Right lobe of liver (tissue), 6 donors: ENCODE measurements around the gene PDCD7. TPM values are rescaled to one million over a fixed set of nuclear protein-coding genes. Genes with fewer than 3 reads are reported as not detected.

Source experiments
- ATAC-seq, 4 donors: fragments of 200-7000 bp; cut with Tn5 transposase; one replicate each; pipeline ENCODE4 v1.9.1; 2020; ENCODE audit warnings: mild to moderate bottlenecking in 4 of 4, moderate library complexity in 4 of 4
- DNase-seq, 3 donors: peaks; one replicate each; pipeline ENCODE4 v3.0.0-alpha.2; 2020
- H3K27ac ChIP-seq, 3 donors: fragments of 200-600 bp; one replicate each; pipeline ENCODE4 v1.8.0; 2022
- H3K27me3 ChIP-seq, 2 donors: fragments of 200-600 bp; one replicate each; pipeline ENCODE4 v1.8.0; 2022
- H3K36me3 ChIP-seq, 4 donors: fragments of 200-600 bp; sonication (generic) in 1 of 4; one replicate each; pipeline versions ENCODE4 v1.5.1 to v1.8.0; 2017 to 2022; ENCODE audit warnings: control low read depth in 1 of 4
- H3K4me1 ChIP-seq, 4 donors: fragments of 200-600 bp; sonication (generic) in 1 of 4; one replicate each; pipeline versions ENCODE4 v1.5.1 to v1.8.0; 2017 to 2022; ENCODE audit warnings: control low read depth in 1 of 4
- H3K4me3 ChIP-seq, 3 donors: fragments of 200-600 bp; one replicate each; pipeline ENCODE4 v1.8.0; 2022
- H3K9me3 ChIP-seq, 4 donors: fragments of 200-600 bp; sonication (generic) in 1 of 4; one replicate each; pipeline versions ENCODE4 v1.5.1 to v1.8.0; 2017 to 2022; ENCODE audit warnings: control low read depth in 1 of 4
- CTCF ChIP-seq, 4 donors: fragments of 200-600 bp in 3 of 4; fragments of 450-650 bp in 1 of 4; IDR thresholded peaks; one replicate each; pipeline versions ENCODE4 v1.5.1 to v1.8.0; 2016 to 2022; ENCODE audit warnings: antibody characterized with exemption in 4 of 4, mild to moderate bottlenecking in 2 of 4
- POLR2A ChIP-seq: fragments of 450-650 bp; IDR thresholded peaks from one replicate; pipeline ENCODE4 v1.6.1; 2017; ENCODE audit warnings: antibody characterized with exemption, mild to moderate bottlenecking
- WGBS: methylation state at CpG from one replicate; pipeline ENCODE4 v1.1.6; 2018; ENCODE audit warnings: low coverage, low lambda C conversion rate; ENCODE audit not compliant: insufficient coverage; ENCODE audit errors: missing lambda C conversion rate; 5-methylcytosine and 5-hydroxymethylcytosine counted together
- intact Hi-C, 2 donors: fragments of 100-400 bp; cut with DNase I; formaldehyde crosslinking; loops; one replicate each; pipeline versions ENCODE4 v1.11.2 to v1.14.1; 2022
- total RNA-seq, 6 experiments: library from RNA; depleted of rRNA in 2 of 6; stranded (reverse); fragments of >200 nt in 2 of 6; fragmentation: NEBNext Ultra II Directional in 3 of 6; extraction: Animal tissue kit (Norgen Biotek cat#: 25700) in 3 of 6; gene quantifications; one replicate each; pipeline versions ENCODE4 v1.1.0 to v1.2.4, GENCODE V29; 2016 to 2023
- donor health status: DM: no; HTN: yes; CAD: no.
- donor health status: DM: no; HTN: no; CAD: no.
- donor health status: DM: no; HTN: no; CAD: no.
- donor health status: DM: no; HTN: yes; CAD: no.
- donor health status: DM: no; HTN: yes; CAD: no.

Gene PDCD7
- total RNA-seq, 6 experiments from 2014 or later: 6.3 to 12.2 (median 9.1) TPM

- Histone ChIP-seq H3K27ac (peak overlapping the region in 1 of 3 donors; percentile 71), H3K4me1 (peaks cover 0 to 51% (median 24%) of the 10 kb centered on the region in 4 donors), H3K4me3 (no peak overlapping the region), H3K27me3 (no peaks in the 10 kb centered on the region), H3K9me3 (no peaks in the 10 kb centered on the region), H3K36me3 (no peaks in the 10 kb centered on the region)
- ATAC-seq: no peak
- no peak for TF ChIP-seq POLR2A
- no peak for TF ChIP-seq CTCF (IDR thresholded peaks at IDR 0.05)
- peak in 1 of 3 donors; percentile 28 for DNase-seq
- intact Hi-C loops: no loop called here
- WGBS: 77% methylated on average over 4 of the region's 12 CpGs
Measured at GRCh38 chr15:65091946-65092770, 41.5 kb downstream of the PDCD7 start.

GRCh38 chr15:65089206-65089824 is 44.3 kb downstream of the PDCD7 start:
- H3K36me3 ChIP-seq: no peaks in the 10 kb centered on the region
- intact Hi-C loops: no loop called here
- no peak for TF ChIP-seq POLR2A
- TF ChIP-seq CTCF (IDR thresholded peaks at IDR 0.05): no peak
- H3K4me3 ChIP-seq: peak overlapping the region in 1 of 3 donors; percentile 2
- WGBS: 22% methylated on average over 5 of the region's 5 CpGs
- peaks cover 0 to 62% (median 16%) of the 10 kb centered on the region in 4 donors for H3K4me1 ChIP-seq
- H3K27ac ChIP-seq: peak overlapping the region; percentile 86 to 99 (median 97)
- no peaks in the 10 kb centered on the region for H3K27me3 ChIP-seq
- H3K9me3 ChIP-seq: no peaks in the 10 kb centered on the region
- ATAC-seq: peak; percentile 41 to 70 (median 44)
- DNase-seq: peak; percentile 62 to 90 (median 90)

- no peaks in the 10 kb centered on the region for H3K36me3 ChIP-seq
- H3K27me3 ChIP-seq: no peaks in the 10 kb centered on the region
- intact Hi-C loops: no loop called here
- peak in 2 of 3 donors; percentile 78 to 83 for DNase-seq
- H3K4me1 ChIP-seq: peaks cover 0 to 66% (median 16%) of the 10 kb centered on the region in 4 donors
- peak; percentile 66 to 85 (median 76) for ATAC-seq
- H3K27ac ChIP-seq: peak overlapping the region; percentile 86 to 99 (median 97)
- no peak for TF ChIP-seq CTCF (IDR thresholded peaks at IDR 0.05)
- peak; percentile 48 for TF ChIP-seq POLR2A
- H3K4me3 ChIP-seq: peak overlapping the region in 1 of 3 donors; percentile 4
- H3K9me3 ChIP-seq: no peaks in the 10 kb centered on the region
- WGBS: 17% methylated on average over 1 of the region's 6 CpGs
Measured at GRCh38 chr15:65088643-65089021, 45.0 kb downstream of the PDCD7 start.

DNA sequence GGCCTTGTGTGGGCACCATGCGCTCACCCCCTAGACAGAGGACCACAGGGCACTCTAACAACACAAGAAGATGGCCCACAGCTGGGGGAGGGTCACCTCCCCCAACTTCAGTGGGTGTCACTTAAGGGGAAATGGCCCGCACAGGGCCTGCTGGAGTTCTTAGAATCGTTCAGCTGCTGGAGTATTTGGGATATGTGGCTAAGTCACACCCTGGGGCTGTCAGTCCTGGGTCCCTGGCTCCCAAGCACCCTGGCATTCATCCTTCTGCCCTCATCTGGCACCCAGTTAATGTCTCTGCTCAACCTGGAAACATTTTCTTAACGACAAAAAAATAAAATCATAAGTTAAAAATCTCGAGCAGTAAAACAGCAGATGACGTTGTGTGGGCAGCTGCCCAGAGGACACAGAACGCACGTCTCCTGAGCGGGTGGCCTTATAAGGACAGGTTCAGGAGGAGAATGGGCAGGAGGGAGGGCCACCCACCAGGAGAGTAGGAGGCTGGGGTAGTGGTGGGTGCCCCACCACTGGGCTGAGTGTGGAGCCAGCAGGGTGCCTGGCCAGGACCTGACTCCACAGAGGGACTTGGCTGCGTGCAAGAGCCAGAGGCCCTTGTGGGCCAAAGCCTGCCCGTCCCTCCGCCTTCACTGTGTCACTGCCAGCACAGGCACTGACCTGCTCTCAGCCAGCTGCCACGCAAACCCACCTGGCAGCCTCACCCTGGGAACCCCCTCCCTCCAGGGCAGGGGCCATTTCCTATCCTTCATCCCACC is 45.5 kb downstream of the PDCD7 start:
- TF ChIP-seq CTCF (IDR thresholded peaks at IDR 0.05) (no peak), POLR2A (no peak)
- no peaks in the 10 kb centered on the region for H3K27me3 ChIP-seq
- no peaks in the 10 kb centered on the region for H3K36me3 ChIP-seq
- H3K27ac ChIP-seq: peak overlapping the region; percentile 86 to 99 (median 97)
- no peaks in the 10 kb centered on the region for H3K9me3 ChIP-seq
- DNase-seq (peak; percentile 61 to 89 (median 87)), ATAC-seq (peak; percentile 51 to 74 (median 66))
- peak overlapping the region in 1 of 3 donors; percentile 4 for H3K4me3 ChIP-seq
- 43% methylated on average over 6 of the region's 13 CpGs for WGBS
- H3K4me1 ChIP-seq: peaks cover 0 to 68% (median 16%) of the 10 kb centered on the region in 4 donors
- intact Hi-C loops: no loop called here
